Vagina (tissue), 2 donors: Measurements from ENCODE around the gene DGKE. TPM values are rescaled to one million over a fixed set of nuclear protein-coding genes. Genes with fewer than 3 reads are reported as not detected.

Experiments
- DNase-seq, 2 donors: peaks; one replicate each; pipeline ENCODE4 v3.0.0-alpha.2; 2017; ENCODE audit errors: extremely low spot score in 2 of 2
- H3K27ac ChIP-seq: fragments of 200-600 bp; sonication (generic); one replicate; pipeline ENCODE4 v1.5.1; 2019
- H3K27me3 ChIP-seq: fragments of 200-600 bp; sonication (generic); one replicate; pipeline ENCODE4 v1.5.1; 2019
- H3K36me3 ChIP-seq, 2 donors: fragments of 200-600 bp; sonication (generic); one replicate each; pipeline ENCODE4 v1.5.1; 2017 to 2019
- H3K4me1 ChIP-seq: fragments of 200-600 bp; sonication (generic); one replicate; pipeline ENCODE4 v1.5.1; 2019
- H3K4me3 ChIP-seq, 2 donors: fragments of 200-600 bp; sonication (generic); 1 replicate in 1 of 2; 2 replicates in 1 of 2; pipeline ENCODE4 v1.5.1; 2016 to 2019
- H3K9me3 ChIP-seq: fragments of 200-600 bp; sonication (generic); one replicate; pipeline ENCODE4 v1.5.1; 2019
- POLR2A ChIP-seq, 2 donors: fragments of 450-650 bp; IDR thresholded peaks; one replicate each; pipeline ENCODE4 v1.6.1; 2017; ENCODE audit warnings: antibody characterized with exemption in 2 of 2, mild to moderate bottlenecking in 2 of 2, moderate library complexity in 2 of 2
- POLR2AphosphoS5 ChIP-seq, 2 donors: sonication (generic); formaldehyde crosslinking; IDR thresholded peaks; one replicate each; pipeline ENCODE4 v1.9.0; 2017; ENCODE audit warnings: antibody characterized with exemption in 2 of 2, mild to moderate bottlenecking in 2 of 2, low read depth in 1 of 2; ENCODE audit not compliant: insufficient read depth in 1 of 2
- intact Hi-C: fragments of 100-400 bp; cut with DNase I; formaldehyde crosslinking; loops from one replicate; pipeline ENCODE4 v1.15.1; 2023
- total RNA-seq: library from RNA; depleted of rRNA; stranded (reverse); fragments of >200 nt; gene quantifications from one replicate; pipeline ENCODE4 v1.2.3, GENCODE V29; 2016
- TF ChIP-seq, protein P1 (sequence below), 3 experiments: fragments of 450-650 bp in 2 of 3; fragments of 200-600 bp in 1 of 3; sonication (generic) in 1 of 3; IDR thresholded peaks; one replicate each; pipeline ENCODE4 v1.5.1; 2017 to 2019; ENCODE audit warnings: antibody characterized with exemption in 3 of 3, mild to moderate bottlenecking in 2 of 3, moderate library complexity in 2 of 3

The DGKE gene
- total RNA-seq, 1 donor from 2014 or later, result 13.0 TPM

DNA sequence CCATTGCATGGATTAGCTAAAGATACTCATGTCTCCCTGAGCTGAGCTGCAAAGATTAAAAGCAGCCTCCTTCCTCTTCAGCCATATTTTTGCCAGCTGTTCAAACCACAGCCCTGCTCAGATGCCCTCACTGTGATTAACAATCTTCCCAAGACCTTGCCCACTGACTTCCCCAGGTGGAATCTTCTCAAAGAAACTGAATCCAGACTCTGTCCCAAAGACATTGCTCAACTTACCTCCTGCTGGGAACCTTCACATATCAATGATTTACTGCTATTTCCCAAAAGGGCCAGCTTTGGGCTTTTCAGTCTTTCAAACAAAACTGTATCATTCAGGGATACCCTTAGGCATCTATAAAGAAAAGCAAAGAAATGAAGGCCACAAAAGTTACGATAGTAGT is 9.4 kb upstream of the DGKE start:
- intact Hi-C loops, result no loop called here
- Histone ChIP-seq H3K4me3 (no peak overlapping the region), H3K27me3 (no peaks in the 10 kb centered on the region), H3K9me3 (no peaks in the 10 kb centered on the region), H3K36me3 (no peaks in the 10 kb centered on the region), H3K27ac (no peak overlapping the region), H3K4me1 (peaks cover 5% of the 10 kb centered on the region)
- no peak for TF ChIP-seq POLR2A (IDR thresholded peaks at IDR 0.05)
- TF ChIP-seq, protein P1, sequence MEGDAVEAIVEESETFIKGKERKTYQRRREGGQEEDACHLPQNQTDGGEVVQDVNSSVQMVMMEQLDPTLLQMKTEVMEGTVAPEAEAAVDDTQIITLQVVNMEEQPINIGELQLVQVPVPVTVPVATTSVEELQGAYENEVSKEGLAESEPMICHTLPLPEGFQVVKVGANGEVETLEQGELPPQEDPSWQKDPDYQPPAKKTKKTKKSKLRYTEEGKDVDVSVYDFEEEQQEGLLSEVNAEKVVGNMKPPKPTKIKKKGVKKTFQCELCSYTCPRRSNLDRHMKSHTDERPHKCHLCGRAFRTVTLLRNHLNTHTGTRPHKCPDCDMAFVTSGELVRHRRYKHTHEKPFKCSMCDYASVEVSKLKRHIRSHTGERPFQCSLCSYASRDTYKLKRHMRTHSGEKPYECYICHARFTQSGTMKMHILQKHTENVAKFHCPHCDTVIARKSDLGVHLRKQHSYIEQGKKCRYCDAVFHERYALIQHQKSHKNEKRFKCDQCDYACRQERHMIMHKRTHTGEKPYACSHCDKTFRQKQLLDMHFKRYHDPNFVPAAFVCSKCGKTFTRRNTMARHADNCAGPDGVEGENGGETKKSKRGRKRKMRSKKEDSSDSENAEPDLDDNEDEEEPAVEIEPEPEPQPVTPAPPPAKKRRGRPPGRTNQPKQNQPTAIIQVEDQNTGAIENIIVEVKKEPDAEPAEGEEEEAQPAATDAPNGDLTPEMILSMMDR (IDR thresholded peaks at IDR 0.05), result no peak
- no peak for TF ChIP-seq POLR2AphosphoS5 (IDR thresholded peaks at IDR 0.05; ENCODE audit: insufficient read depth in 1 of 2, low read depth in 1 of 2)
- DNase-seq, result no peak

- H3K4me1 ChIP-seq, result peaks cover 10% of the 10 kb centered on the region
- H3K36me3 ChIP-seq, result no peaks in the 10 kb centered on the region
- intact Hi-C loops, result no loop called here
- H3K9me3 ChIP-seq, result no peaks in the 10 kb centered on the region
- no peak overlapping the region for H3K27ac ChIP-seq
- no peak for DNase-seq
- no peaks in the 10 kb centered on the region for H3K27me3 ChIP-seq
- no peak for TF ChIP-seq POLR2AphosphoS5 (IDR thresholded peaks at IDR 0.05; ENCODE audit: insufficient read depth in 1 of 2, low read depth in 1 of 2)
- TF ChIP-seq, protein P1 (IDR thresholded peaks at IDR 0.05), result no peak
- TF ChIP-seq POLR2A (IDR thresholded peaks at IDR 0.05), result no peak
- no peak overlapping the region for H3K4me3 ChIP-seq
Measured at GRCh38 chr17:56826611-56827414, 7.1 kb upstream of the DGKE start.

GRCh38 chr17:56830726-56831368 is 3.1 kb upstream of the DGKE start:
- no peak for DNase-seq
- no peaks in the 10 kb centered on the region for H3K36me3 ChIP-seq
- H3K4me3 ChIP-seq, result no peak overlapping the region
- H3K9me3 ChIP-seq, result no peaks in the 10 kb centered on the region
- no peak for TF ChIP-seq POLR2AphosphoS5 (IDR thresholded peaks at IDR 0.05; ENCODE audit: insufficient read depth in 1 of 2, low read depth in 1 of 2)
- TF ChIP-seq, protein P1 (IDR thresholded peaks at IDR 0.05), result no peak
- no peak for TF ChIP-seq POLR2A (IDR thresholded peaks at IDR 0.05)
- H3K4me1 ChIP-seq, result peaks cover 30% of the 10 kb centered on the region
- no peak overlapping the region for H3K27ac ChIP-seq
- intact Hi-C loops, result loop anchor here (5.0 kb wide), 1 partner anchor 81 kb away; the partner anchor contains the start of gene TRIM25
- no peaks in the 10 kb centered on the region for H3K27me3 ChIP-seq

DNA sequence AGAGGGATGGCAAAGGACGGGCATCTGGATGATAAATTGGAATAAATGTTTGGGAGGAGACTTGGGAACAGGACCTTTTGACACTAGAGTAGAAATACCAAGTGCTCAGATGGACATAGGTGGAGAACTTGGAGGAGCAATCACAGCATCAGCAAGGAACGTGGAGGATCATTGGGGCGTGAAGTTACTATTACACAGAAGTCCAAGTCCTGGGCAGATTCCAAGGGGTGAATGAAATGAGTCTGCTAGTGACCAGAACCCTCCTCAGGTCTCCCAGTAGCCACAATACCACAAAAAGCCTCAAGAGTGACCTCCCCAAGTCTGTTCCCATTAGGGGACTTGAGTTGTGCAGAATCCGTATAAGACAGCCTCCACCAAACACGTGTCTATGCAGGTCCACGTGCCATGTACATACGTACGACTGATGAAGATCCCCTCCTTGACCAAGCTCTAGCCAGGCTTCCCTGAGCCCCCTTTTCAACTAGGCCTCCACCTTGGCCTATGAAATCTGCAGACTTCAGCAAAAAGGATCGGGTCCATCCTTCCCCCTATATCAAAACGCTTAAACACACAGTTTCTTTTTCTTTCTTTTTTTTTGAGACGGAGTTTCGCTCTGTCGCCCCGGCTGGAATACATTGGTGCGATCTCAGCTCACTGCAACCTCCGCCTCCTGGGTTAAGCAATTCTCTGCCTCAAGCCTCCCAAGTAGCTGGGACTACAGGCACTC is 2.4 kb upstream of the DGKE start:
- H3K36me3 ChIP-seq, result no peaks in the 10 kb centered on the region
- no peaks in the 10 kb centered on the region for H3K9me3 ChIP-seq
- DNase-seq, result no peak
- no peak for TF ChIP-seq POLR2AphosphoS5 (IDR thresholded peaks at IDR 0.05; ENCODE audit: insufficient read depth in 1 of 2, low read depth in 1 of 2)
- TF ChIP-seq, protein P1 (IDR thresholded peaks at IDR 0.05), result no peak
- TF ChIP-seq POLR2A (IDR thresholded peaks at IDR 0.05), result no peak
- no peaks in the 10 kb centered on the region for H3K27me3 ChIP-seq
- intact Hi-C loops, result loop anchor here (5.0 kb wide), 1 partner anchor 81 kb away; the partner anchor contains the start of gene TRIM25
- peaks cover 37% of the 10 kb centered on the region for H3K4me1 ChIP-seq
- no peak overlapping the region for H3K4me3 ChIP-seq
- H3K27ac ChIP-seq, result no peak overlapping the region
